ENCODE measurements around the gene MAN1C1. TPM values are rescaled to one million over a fixed set of nuclear protein-coding genes. Genes with fewer than 3 reads are reported as not detected.

Gene MAN1C1
- total RNA-seq, 4 donors from 2014 or later = 5.0 to 31.1 (median 7.9) TPM

- intact Hi-C loops (cut with DNase I; ENCODE audit: low total_unique reads) = no loop called here
- DNase-seq = no peak
- Histone ChIP-seq H3K27me3 (no peaks in the 10 kb centered on the region), H3K27ac (no peak overlapping the region), H3K4me1 (peaks cover 2 to 5% of the 10 kb centered on the region in 2 donors), H3K36me3 (no peaks in the 10 kb centered on the region), H3K4me3 (no peak overlapping the region), H3K9me3 (no peaks in the 10 kb centered on the region)
- no peak for TF ChIP-seq POLR2A (IDR thresholded peaks at IDR 0.05)
- TF ChIP-seq, protein P1, sequence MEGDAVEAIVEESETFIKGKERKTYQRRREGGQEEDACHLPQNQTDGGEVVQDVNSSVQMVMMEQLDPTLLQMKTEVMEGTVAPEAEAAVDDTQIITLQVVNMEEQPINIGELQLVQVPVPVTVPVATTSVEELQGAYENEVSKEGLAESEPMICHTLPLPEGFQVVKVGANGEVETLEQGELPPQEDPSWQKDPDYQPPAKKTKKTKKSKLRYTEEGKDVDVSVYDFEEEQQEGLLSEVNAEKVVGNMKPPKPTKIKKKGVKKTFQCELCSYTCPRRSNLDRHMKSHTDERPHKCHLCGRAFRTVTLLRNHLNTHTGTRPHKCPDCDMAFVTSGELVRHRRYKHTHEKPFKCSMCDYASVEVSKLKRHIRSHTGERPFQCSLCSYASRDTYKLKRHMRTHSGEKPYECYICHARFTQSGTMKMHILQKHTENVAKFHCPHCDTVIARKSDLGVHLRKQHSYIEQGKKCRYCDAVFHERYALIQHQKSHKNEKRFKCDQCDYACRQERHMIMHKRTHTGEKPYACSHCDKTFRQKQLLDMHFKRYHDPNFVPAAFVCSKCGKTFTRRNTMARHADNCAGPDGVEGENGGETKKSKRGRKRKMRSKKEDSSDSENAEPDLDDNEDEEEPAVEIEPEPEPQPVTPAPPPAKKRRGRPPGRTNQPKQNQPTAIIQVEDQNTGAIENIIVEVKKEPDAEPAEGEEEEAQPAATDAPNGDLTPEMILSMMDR (IDR thresholded peaks at IDR 0.05) = no peak
Measured at GRCh38 chr1:25679171-25679570, 62.6 kb downstream of the MAN1C1 start.

DNA sequence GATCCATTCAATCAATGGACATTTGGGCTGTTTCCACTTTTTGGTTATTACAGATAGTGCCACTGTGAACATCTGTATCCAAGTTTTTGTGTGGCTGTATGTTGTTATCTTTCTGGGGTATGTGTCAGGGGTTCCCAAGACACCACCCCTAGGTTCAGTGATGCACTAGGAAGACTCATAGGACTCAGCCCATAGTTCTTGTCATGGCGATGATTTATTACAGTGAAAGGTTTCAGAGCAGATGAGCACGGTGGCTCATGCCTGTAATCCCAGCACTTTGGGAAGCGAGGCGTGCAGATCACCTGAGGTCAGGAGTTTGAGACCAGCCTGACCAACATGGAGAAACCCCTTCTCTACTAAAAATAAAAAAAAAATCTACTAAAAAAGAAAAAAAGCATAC lies 64.1 kb downstream of the MAN1C1 start:
- TF ChIP-seq, protein P1 (IDR thresholded peaks at IDR 0.05) = no peak
- no peak for TF ChIP-seq POLR2A (IDR thresholded peaks at IDR 0.05)
- H3K4me1 ChIP-seq = peaks cover 4 to 5% of the 10 kb centered on the region in 2 donors
- H3K27me3 ChIP-seq = no peaks in the 10 kb centered on the region
- no peaks in the 10 kb centered on the region for H3K9me3 ChIP-seq
- DNase-seq = no peak
- H3K4me3 ChIP-seq = no peak overlapping the region
- no peak overlapping the region for H3K27ac ChIP-seq
- intact Hi-C loops (cut with DNase I; ENCODE audit: low total_unique reads) = no loop called here
- no peaks in the 10 kb centered on the region for H3K36me3 ChIP-seq

DNA sequence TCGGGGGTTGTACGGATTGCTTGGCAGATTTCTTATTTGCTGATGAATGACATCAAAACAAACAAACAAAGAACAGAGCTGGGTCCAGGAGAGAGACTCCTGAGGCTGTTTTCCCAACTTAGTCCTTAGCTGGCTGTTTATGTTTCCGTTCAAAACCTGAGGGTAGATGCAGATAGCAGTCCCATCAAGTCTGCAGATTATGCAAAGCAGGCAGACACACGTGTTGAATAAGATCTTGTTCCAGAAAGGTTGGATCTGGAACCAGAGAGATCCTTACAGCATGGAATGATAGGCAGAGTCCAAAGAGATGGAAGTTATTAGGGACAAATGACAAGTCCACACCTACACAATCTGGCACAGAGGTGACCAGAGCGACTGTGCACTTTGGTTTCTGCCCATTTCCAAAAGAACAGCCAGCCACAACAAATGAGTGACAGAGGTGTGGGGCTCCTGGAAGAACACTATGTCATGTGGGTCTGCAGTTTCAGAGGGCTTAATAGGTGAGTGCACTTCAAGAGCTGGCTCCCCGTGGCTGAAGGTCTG lies 65.5 kb downstream of the MAN1C1 start:
- intact Hi-C loops (cut with DNase I; ENCODE audit: low total_unique reads) = no loop called here
- Histone ChIP-seq H3K27me3 (no peaks in the 10 kb centered on the region), H3K9me3 (no peaks in the 10 kb centered on the region), H3K4me3 (no peak overlapping the region), H3K27ac (no peak overlapping the region), H3K4me1 (peaks cover 4 to 5% of the 10 kb centered on the region in 2 donors), H3K36me3 (no peaks in the 10 kb centered on the region)
- DNase-seq = no peak
- TF ChIP-seq POLR2A (IDR thresholded peaks at IDR 0.05) = no peak
- TF ChIP-seq, protein P1 (IDR thresholded peaks at IDR 0.05) = no peak

- H3K27me3 ChIP-seq = no peaks in the 10 kb centered on the region
- no peak for DNase-seq
- H3K9me3 ChIP-seq = no peaks in the 10 kb centered on the region
- H3K4me3 ChIP-seq = no peak overlapping the region
- no peak overlapping the region for H3K27ac ChIP-seq
- intact Hi-C loops (cut with DNase I; ENCODE audit: low total_unique reads) = no loop called here
- H3K36me3 ChIP-seq = no peaks in the 10 kb centered on the region
- TF ChIP-seq, protein P1 (IDR thresholded peaks at IDR 0.05) = no peak
- TF ChIP-seq POLR2A (IDR thresholded peaks at IDR 0.05) = no peak
- H3K4me1 ChIP-seq = peaks cover 4 to 5% of the 10 kb centered on the region in 2 donors
Measured at GRCh38 chr1:25683177-25683576, 66.6 kb downstream of the MAN1C1 start.

- intact Hi-C loops (cut with DNase I; ENCODE audit: low total_unique reads) = no loop called here
- DNase-seq = no peak
- Histone ChIP-seq H3K4me1 (peaks cover 4 to 5% of the 10 kb centered on the region in 2 donors), H3K27me3 (no peaks in the 10 kb centered on the region), H3K9me3 (no peaks in the 10 kb centered on the region), H3K36me3 (no peaks in the 10 kb centered on the region), H3K4me3 (no peak overlapping the region), H3K27ac (no peak overlapping the region)
- TF ChIP-seq, protein P1 (IDR thresholded peaks at IDR 0.05) = no peak
- no peak for TF ChIP-seq POLR2A (IDR thresholded peaks at IDR 0.05)
Measured at GRCh38 chr1:25683731-25684130, 67.1 kb downstream of the MAN1C1 start.

All from uterus (tissue), 4 donors.